Measurements from ENCODE around the gene ZNF333.
A peak's percentile ranks its signal among the peaks of the same experiment; 100 is the strongest.

ZNF333 gene

DNA sequence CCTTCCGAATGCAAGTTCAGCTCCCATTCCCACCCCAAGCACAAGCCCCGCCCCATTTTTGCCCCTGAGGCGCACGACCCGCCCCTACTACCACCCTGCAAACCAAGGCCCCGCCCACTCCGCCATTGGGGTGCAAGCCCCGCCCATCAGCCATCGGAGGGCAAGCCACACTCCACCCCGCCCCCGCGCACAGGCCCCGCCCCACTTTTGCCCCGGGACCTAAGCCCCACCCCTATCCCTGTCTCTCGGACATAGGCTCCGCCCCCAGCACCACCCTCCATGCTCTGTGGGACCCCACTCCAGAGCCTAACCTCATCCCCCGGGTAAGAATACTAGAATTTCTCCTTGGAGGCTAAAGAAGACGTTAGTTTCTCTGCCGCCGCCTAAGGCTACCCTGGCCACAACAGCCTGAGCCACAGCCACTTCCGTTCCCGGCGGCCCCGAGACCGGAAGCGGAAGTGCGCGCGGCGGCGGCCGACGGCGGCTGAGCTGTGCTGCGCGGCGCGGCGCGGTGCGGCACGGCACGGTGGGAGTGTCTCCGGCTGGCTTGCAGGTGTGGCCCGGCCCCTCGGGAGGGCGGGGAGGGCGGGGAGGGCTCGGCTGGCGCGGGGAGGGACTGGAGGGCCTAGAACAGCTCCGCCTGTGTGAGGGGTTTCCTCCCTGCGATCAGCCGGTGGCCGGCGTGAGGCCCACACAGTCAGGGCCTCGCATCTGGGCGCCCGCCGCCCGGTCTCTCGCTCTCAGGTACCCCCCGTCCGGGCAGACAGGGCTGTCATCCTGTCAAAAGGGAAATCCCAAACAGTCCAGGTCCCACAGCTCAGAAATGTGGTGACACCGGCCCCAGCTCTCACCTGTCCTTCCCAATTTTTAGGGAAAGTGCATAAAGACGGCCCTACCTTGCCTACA lies at the start of gene ZNF333:
Gene ZNF333, plus strand, starts transcription at position 451 of the 906 bp plus-strand sequence. CDS start 3,444 bp downstream, outside the sequence.
- DNase-seq: peak; percentile 95

DNA sequence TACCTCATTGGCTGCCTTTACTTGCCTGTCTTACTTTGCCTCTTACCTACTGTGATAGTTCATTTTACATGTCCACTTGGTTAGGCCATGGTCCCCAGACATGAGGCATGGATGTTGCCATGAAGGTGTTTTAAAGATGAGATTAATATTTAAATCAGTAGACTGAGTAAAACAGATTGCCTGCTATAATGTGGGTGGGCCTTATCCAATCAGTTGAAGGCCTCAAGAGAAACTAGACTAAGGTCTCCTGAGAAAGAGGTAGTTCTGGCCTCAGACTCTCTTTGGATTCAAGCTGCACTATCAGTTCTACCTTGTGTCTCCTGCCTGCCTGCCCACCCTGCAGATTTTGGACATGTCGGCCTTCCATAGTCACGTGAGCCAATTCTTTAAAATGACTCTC lies 41.3 kb upstream of the ZNF333 start:
- DNase-seq: no peak

GRCh38 chr19:14649020-14649419 lies 40.8 kb upstream of the ZNF333 start:
- no peak for DNase-seq

- DNase-seq: no peak
Measured at GRCh38 chr19:14650161-14650560, 39.7 kb upstream of the ZNF333 start.

GRCh38 chr19:14654786-14655560 lies 34.9 kb upstream of the ZNF333 start:
- DNase-seq: no peak

- DNase-seq: no peak
Measured at GRCh38 chr19:14655726-14656125, 34.1 kb upstream of the ZNF333 start.

GRCh38 chr19:14659874-14660489 lies 29.9 kb upstream of the ZNF333 start:
- no peak for DNase-seq

- DNase-seq: no peak
Measured at GRCh38 chr19:14661372-14661924, 28.4 kb upstream of the ZNF333 start.

GRCh38 chr19:14669940-14670339 lies 19.9 kb upstream of the ZNF333 start:
- DNase-seq: no peak

DNA sequence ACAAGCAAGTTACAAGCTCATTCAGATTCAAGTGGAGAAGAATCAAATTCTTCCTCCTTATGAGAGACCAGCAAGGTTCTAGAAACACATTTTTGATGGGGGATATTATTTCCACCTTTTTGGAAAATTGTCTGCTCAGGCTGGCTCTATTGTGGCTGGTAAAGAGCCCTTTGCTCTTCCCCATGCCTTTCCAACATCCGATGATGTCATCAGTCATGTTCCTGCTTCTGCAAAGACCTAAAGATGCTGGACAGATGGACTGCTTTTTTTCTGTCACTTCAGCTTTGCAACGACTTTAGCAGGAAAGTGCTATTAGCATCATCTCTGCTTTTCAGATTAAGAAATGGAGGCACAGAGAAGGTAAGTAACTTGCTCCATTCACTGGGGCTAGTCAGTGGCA lies 19.4 kb upstream of the ZNF333 start:
- no peak for DNase-seq

GRCh38 chr19:14672188-14672872 lies 17.5 kb upstream of the ZNF333 start:
- DNase-seq: no peak

DNA sequence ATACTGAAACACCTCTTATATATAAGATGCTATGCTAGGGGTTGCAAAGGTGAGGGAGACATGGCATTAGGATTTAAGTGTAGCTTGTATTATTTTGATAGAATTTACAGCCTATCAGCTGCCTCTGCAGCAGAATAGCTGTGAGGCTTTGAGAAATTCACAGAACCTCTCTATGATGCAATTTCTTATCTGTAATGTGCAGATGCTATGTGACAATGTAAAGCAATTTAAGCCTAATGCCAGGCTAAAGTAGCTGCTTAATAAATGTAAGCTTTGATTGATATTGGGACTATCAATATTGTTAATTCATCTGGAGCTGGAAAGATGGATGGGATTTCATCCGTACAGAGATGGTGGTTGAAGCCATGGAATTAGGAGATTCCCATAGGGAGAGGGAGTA lies 16.8 kb upstream of the ZNF333 start:
- DNase-seq: no peak

DNA sequence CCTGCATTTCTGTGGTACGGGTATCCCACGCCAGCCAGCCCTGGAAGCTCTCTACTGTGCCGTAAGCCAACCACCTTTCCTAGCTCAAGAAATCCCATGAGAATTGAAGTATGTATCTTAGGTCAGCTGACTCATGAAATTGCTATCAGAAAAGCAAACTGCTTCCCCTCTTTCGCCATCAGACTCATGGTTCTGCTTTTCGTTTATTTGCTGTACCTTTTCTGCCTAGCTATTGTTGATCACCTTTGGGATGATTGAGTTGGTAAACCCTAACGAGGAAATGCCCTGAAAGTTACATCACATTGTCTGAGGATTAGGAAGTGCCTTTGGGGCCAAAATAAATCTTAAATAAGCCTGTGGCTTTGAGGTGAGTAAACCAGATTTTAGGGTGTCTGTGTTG lies 15.1 kb upstream of the ZNF333 start, which contains the start of gene ADGRE3:
Gene ADGRE3, minus strand, starts transcription at position 81 of the 400 bp plus-strand sequence. Its CDS starts 74 bp downstream, at position 7.
- DNase-seq: no peak

DNA sequence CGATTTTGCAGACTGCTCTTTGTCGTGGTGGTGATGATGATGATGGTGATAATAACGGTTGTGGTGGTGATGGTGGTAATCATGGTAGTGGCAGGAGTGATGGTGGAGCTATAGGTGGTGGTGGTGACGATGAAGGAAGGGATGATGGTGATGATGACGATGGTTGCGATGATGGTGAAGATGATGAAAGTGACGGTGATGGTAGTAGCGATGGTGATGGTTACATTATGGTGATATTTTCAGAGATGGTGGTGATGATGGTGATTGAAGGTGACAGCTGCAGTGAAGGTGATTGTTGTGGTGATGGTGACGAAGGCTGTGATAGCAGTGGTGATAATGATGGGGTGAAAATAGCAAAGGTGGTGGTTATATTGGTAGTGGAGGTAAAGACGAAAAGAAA lies 13.1 kb upstream of the ZNF333 start:
- DNase-seq: no peak

GRCh38 chr19:14677464-14677863 lies 12.4 kb upstream of the ZNF333 start:
- DNase-seq: no peak

GRCh38 chr19:14678199-14678598 lies 11.6 kb upstream of the ZNF333 start:
- DNase-seq: no peak

DNA sequence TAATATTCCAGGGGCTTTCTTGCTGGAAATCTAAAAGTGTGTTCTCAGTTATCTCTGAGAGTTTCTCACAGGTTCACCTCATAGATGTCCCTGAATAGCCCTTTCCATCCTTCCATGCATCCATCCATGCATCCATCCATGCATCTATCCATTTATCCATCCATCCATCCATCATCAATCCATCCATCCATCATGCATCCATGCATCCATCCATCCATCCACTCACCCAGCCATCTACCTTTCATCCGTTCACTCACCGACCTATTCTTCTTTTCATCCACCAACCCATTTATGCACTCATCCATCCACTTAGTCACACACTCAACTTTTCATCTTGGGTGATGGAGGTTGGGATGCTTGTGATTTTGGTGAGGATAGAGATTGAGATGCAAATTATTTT lies 7.8 kb upstream of the ZNF333 start:
- DNase-seq: no peak

DNA sequence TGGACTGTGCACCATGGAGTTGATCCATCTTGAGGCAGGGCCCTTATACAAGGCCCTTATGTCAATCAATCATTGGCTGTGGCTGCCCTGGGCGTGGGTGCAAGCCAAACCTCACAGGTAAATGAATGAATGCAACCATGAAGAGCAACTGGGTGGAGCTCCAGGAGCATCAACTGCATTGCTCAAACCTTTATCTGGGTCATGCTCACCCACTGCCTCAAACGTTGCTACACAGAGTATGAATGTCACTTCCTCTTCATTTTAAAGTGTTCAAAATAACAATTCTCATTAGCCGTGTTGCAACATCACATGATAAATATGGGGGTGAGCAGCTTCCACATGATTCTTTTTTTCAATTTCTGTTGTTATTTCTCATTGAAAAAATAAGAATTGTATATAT lies 6.4 kb upstream of the ZNF333 start:
- no peak for DNase-seq

- DNase-seq: peak; percentile 18
Measured at GRCh38 chr19:14686411-14686810, 3.4 kb upstream of the ZNF333 start.

DNA sequence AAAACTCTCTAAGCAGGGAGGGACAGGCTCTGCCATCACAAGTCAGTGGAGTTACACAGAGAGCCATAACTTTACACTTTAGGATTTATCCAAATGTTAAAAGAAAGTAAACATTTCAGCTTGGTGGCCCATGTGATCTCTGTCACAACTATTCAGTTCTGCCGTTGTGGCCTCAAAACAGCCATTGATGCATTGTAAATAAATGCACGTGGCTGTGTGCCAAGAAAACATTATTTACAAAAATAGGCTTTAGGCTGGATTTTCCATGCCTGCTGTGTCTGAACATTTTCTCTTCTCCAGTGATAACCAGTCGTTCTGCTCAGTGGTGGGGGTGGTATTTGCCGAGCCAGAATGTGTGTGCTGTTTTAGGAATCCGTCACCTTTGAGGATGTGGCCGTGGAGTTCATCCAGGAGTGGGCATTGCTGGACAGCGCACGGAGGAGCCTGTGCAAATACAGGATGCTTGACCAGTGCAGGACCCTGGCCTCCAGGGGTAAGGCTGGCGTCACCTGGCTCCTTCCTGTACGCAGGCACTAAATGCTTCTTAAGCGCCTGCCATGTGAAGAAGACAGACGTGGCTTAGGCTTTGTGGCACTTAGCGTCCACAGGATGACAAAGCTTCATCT lies 4.9 kb downstream of the ZNF333 start:
- DNase-seq: no peak

DNA sequence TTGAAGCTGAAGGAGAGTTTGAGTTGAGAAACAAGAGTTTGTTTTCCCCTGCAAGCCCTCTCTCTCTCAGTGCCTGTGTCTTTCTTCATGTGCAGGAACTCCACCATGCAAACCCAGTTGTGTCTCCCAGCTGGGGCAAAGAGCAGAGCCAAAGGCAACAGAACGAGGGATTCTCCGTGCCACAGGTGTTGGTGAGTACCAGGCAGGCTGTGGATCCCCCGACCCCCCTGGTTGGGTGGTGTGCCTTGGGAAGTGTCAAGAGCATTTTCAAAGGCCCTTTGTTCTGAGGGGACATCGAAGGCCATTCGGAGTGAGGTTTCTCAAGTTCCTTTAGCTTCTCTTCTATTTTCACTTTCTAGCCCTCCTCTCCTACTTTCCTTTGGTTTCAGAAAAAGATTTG lies 5.6 kb downstream of the ZNF333 start:
- no peak for DNase-seq

DNA sequence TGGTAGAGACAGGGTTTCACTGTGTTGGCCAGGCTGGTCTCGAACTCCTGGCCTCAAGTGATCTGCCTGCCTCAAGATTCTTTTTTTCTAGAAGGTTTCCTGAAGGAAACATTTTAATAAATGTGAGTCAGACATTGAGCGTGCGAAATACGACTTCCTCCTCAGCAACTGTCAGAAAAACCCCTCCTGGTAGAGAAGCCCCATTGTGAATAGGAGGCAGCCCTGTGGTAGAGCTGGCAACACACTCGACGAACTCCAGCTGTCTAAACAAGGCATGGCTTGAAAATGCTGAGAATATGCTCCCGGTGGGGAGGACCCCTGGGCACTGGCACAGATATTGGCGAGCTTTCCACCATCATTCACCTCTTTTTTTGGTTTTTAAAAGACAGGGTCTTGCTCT lies 9.8 kb downstream of the ZNF333 start:
- no peak for DNase-seq
